HG03103 (cell line): Measurements from ENCODE around the gene HMCN1.

Experiments
- ATAC-seq: cut with Tn5 transposase; IDR thresholded peaks from one replicate; pipeline ENCODE4 v1.9.1; 2021; ENCODE audit warnings: low read depth; ENCODE audit not compliant: unreplicated experiment

Gene HMCN1

GRCh38 chr1:185798505-185798904, 64.3 kb downstream of the HMCN1 start:
- no peak for ATAC-seq

- ATAC-seq, result no peak
Measured at GRCh38 chr1:185803241-185803640, 69.0 kb downstream of the HMCN1 start.

- ATAC-seq, result no peak
Measured at GRCh38 chr1:185804206-185804605, 70.0 kb downstream of the HMCN1 start.

- no peak for ATAC-seq
Measured at GRCh38 chr1:185804608-185805007, 70.4 kb downstream of the HMCN1 start.

- ATAC-seq, result no peak
Measured at GRCh38 chr1:185807275-185807674, 73.1 kb downstream of the HMCN1 start.

- ATAC-seq, result no peak
Measured at GRCh38 chr1:185808631-185809030, 74.4 kb downstream of the HMCN1 start.

- ATAC-seq, result no peak
Measured at GRCh38 chr1:185811073-185811709, 77.0 kb downstream of the HMCN1 start.

GRCh38 chr1:185812934-185813333, 78.7 kb downstream of the HMCN1 start:
- ATAC-seq, result no peak

- ATAC-seq, result no peak
Measured at GRCh38 chr1:185813401-185813979, 79.3 kb downstream of the HMCN1 start.

GRCh38 chr1:185816460-185816859, 82.3 kb downstream of the HMCN1 start:
- no peak for ATAC-seq

GRCh38 chr1:185819798-185820197, 85.6 kb downstream of the HMCN1 start:
- ATAC-seq, result no peak

- ATAC-seq, result no peak
Measured at GRCh38 chr1:185821612-185822385, 87.6 kb downstream of the HMCN1 start.

GRCh38 chr1:185823467-185823866, 89.3 kb downstream of the HMCN1 start:
- no peak for ATAC-seq

- ATAC-seq, result no peak
Measured at GRCh38 chr1:185824106-185824505, 89.9 kb downstream of the HMCN1 start.

GRCh38 chr1:185825556-185825955, 91.4 kb downstream of the HMCN1 start:
- ATAC-seq, result no peak

- no peak for ATAC-seq
Measured at GRCh38 chr1:185834371-185834905, 100.2 kb downstream of the HMCN1 start.

GRCh38 chr1:185835191-185835590, 101.0 kb downstream of the HMCN1 start:
- no peak for ATAC-seq

GRCh38 chr1:185837711-185838110, 103.5 kb downstream of the HMCN1 start:
- no peak for ATAC-seq

- ATAC-seq, result no peak
Measured at GRCh38 chr1:185838111-185838510, 103.9 kb downstream of the HMCN1 start.

- no peak for ATAC-seq
Measured at GRCh38 chr1:185840880-185841279, 106.7 kb downstream of the HMCN1 start.

- no peak for ATAC-seq
Measured at GRCh38 chr1:185843297-185843869, 109.2 kb downstream of the HMCN1 start.
